NCI-H526 (cell line): ENCODE results near the gene RPS27L.

Source experiments
- DNase-seq, 2 experiments: peaks; one replicate each; lab custom pipeline; 2025; lab: John Stamatoyannopoulos, UW

Gene RPS27L

GRCh38 chr15:63188247-63188925 is 31.1 kb upstream of the RPS27L start:
- DNase-seq: no peak

GRCh38 chr15:63187589-63188226 is 30.4 kb upstream of the RPS27L start:
- DNase-seq: no peak

- no peak for DNase-seq
These were observed 28.8 kb upstream of the RPS27L start for GRCh38 chr15:63186065-63186464.

DNA sequence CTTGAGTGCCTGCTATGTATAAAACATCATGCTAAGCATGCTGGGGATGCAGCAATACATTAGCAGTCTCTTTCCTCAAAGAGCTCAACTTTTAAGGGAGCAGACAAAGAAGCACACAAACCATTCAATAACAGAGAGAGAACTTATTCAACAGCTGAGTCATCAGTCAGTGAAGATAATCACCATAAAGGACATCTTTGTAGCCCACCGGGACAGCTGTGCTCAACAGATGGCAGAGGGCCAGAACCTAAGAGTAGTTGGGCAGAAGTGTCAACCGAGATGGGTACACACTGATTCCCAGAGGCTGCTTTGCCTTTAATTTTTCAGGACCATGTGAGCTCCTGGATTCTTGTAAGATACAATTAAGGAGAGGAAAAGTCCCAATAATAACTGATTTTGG is 27.9 kb upstream of the RPS27L start:
- no peak for DNase-seq

GRCh38 chr15:63181648-63182047 is 24.4 kb upstream of the RPS27L start:
- DNase-seq: no peak

DNA sequence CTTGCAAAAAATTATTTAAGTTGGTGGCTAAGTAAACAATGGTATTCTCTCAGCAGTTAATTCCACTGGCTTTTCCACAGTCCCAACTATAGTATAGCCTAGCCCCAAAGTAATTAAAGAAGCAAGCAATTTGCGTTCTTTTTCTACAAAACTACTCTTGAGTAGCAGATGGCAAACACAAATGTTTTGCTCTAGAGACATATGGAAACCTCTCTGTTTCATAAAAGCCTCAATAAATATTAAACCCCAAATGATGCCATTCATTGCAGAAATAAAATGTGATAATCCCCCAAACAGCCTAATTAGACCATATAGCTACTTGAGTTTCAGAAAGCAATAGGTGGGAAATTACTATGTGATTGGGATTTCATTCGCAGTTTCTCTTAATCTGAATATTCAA is 23.5 kb upstream of the RPS27L start:
- no peak for DNase-seq

DNA sequence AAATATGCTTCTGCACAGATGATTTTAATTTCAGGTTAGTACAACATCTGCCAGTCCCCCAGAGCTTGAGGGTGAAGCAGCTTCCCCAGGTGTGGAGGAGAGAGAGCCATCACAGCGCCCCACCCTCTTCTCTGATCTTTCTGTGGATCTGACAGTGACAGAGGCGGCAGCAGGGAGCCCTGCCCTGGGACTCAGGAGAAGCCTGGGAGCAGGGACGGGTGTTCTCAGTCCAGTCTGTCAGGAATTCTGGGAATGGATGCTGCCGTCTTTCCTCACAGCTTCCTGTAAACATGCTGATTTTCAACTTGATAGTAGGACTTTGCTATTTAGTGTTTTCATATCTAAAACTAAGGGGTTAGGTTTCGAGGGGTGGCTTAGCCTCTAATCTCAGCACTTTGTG is 20.8 kb upstream of the RPS27L start:
- peak in 1 of 2 experiments; percentile 9 for DNase-seq

DNA sequence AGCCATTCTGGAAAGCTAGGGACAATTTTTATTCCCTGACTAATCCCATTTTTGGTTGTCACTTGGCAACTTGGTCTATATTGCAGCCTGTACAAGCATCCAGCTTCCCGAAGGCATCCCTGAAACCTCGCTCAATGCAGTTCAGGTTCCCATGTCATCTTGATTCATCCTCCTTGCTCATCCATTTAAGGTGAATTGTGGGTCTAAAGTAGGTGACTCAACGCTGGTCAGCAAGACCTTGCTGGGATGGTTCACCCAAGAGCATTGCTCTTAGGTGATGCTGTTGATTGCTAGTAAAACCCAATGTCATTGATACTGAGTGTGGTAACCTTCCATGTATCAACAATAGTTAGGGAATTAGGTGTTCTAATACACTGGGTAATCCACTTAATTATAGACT is 19.0 kb upstream of the RPS27L start:
- DNase-seq: no peak

- DNase-seq: no peak
These were observed 15.7 kb upstream of the RPS27L start for GRCh38 chr15:63172851-63173451.

- DNase-seq: no peak
These were observed 15.1 kb upstream of the RPS27L start for GRCh38 chr15:63172376-63172775.

- no peak for DNase-seq
These were observed 12.5 kb upstream of the RPS27L start for GRCh38 chr15:63169788-63170187.

- DNase-seq: peak in 1 of 2 experiments; percentile 5
These were observed 8.9 kb upstream of the RPS27L start for GRCh38 chr15:63166219-63166618.

DNA sequence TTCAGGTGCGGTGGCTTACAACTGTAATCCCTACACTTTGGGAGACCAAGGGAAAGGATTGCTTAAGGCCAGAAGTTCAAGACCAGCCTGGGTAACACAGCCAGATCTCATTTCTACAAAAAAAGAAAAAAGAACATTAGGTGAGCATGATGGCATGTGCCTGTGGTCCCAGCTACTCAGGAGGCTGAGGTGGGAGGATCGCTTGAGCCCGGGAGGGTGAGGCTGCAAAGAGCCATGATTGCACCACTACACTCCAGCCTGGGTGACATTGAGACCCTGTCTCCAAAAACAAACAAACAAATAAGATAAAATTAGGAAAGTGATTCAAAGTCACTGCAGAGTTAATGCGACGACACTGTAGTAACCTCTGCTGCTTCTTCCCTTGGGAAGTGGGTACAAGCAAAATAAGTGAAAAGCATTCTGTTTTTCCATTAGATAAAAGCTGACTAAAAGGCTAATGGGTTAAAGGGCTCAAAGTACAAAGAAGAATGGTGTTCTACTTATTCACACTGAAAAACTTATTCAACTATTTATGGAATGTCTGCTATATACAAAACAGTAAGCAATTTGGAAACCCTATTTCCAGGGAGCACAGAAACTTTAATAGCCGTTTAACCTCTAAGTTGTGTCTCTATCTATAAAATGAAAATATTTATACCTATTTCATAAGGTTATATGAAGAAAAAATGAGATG is 8.0 kb upstream of the RPS27L start:
- no peak for DNase-seq

DNA sequence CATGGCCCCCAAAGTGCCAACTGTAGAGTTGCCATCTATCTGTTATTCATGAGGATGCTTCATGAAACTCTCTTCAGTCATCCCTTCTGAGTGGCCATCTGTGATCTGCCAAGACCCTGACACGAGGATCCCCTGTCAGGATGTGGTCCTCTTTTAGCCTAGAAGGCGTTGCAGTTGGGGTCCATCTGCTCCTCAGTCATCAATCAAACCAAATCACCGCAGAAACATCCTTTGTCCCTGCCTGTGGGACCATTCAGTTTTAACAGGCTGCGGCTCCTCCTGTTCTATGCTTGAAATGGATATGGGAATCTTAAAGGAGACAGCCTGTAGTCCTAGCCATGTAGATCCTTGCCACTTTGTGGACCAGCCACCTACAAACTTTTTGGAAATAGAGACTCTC is 5.9 kb upstream of the RPS27L start:
- DNase-seq: no peak

GRCh38 chr15:63160638-63161037 is 3.4 kb upstream of the RPS27L start:
- DNase-seq: no peak

- DNase-seq: peak in 1 of 2 experiments; percentile 55
These were observed 684 bp upstream of the RPS27L start for GRCh38 chr15:63157891-63158431.

DNA sequence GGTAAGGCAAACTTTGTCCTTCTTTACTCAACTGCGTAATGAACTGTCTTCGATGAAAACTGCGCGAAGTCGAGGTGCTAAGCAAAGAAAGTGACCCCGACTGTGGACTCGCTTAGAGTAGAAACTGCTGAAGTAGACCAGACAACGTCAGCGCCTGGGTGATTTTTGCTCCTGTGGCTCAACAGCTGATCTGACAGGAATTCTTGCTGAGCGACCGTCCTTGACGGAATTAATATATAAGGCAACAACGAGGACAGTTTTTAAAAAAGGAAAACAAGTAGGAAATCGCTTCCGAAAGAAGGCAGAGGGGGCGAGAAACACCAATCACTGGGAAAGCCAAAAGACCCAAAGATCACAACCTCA is 541 bp downstream of the RPS27L start:
- DNase-seq: peak; percentile 60 to 73

- DNase-seq: peak in 1 of 2 experiments; percentile 13
These were observed 1.1 kb downstream of the RPS27L start for GRCh38 chr15:63156086-63156710.

GRCh38 chr15:63155486-63155885 is 1.8 kb downstream of the RPS27L start:
- DNase-seq: peak in 1 of 2 experiments; percentile 26

DNA sequence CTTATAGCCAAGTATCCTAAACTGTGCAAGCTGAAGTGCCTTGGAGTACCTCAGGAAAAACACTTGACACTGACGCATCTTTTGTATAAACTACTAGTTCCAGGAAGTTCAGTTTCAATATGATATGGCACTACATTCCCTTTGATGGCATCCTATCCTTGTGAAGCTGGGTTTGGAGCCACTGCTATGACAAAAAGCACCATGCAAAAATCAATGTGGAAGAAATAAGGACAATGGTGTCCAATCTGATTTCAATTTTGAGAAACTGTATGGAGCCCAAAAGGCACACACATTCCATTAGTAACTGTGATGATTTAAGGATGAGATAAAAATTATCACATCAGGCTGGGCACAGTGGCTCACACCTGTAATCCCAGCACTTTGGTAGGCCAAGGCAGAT is 5.6 kb downstream of the RPS27L start:
- no peak for DNase-seq

GRCh38 chr15:63146684-63147083 is 10.6 kb downstream of the RPS27L start:
- DNase-seq: peak in 1 of 2 experiments; percentile 11

GRCh38 chr15:63145426-63145825 is 11.9 kb downstream of the RPS27L start:
- no peak for DNase-seq
